Lung (tissue), 12 donors: Measurements from ENCODE around the gene CTTNBP2. TPM values are rescaled to one million over a fixed set of nuclear protein-coding genes. Genes with fewer than 3 reads are reported as not detected.

Experiments used
- ATAC-seq: fragments of 200-7000 bp; cut with Tn5 transposase; one replicate; pipeline ENCODE4 v1.9.1; 2020; ENCODE audit warnings: moderate number of reproducible peaks; ENCODE audit not compliant: insufficient read depth, low FRiP score
- DNase-seq, 3 donors: peaks; one replicate each; pipeline ENCODE4 v3.0.0-alpha.2; 2013 to 2017
- H3K27ac ChIP-seq, 2 donors: one replicate each; pipeline ENCODE4 v1.5.1; 2013; ENCODE audit warnings: mild to moderate bottlenecking in 2 of 2, moderate library complexity in 2 of 2, control low read depth in 1 of 2, inconsistent platforms in 1 of 2, low read depth in 1 of 2, low read length in 1 of 2
- H3K27me3 ChIP-seq, 3 donors: one replicate each; pipeline ENCODE4 v1.5.1; 2013; ENCODE audit warnings: low read length in 2 of 3; ENCODE audit not compliant: control insufficient read depth in 3 of 3, insufficient read depth in 3 of 3
- H3K36me3 ChIP-seq, 4 donors: one replicate each; pipeline ENCODE4 v1.5.1; 2013; ENCODE audit warnings: low read length in 4 of 4, mild to moderate bottlenecking in 1 of 4, moderate library complexity in 1 of 4; ENCODE audit not compliant: control insufficient read depth in 4 of 4, insufficient read depth in 4 of 4
- H3K4me1 ChIP-seq, 5 donors: one replicate each; pipeline ENCODE4 v1.5.1; 2013; ENCODE audit warnings: low read length in 5 of 5, mild to moderate bottlenecking in 2 of 5, moderate library complexity in 1 of 5; ENCODE audit not compliant: control insufficient read depth in 5 of 5, insufficient read depth in 5 of 5
- H3K4me3 ChIP-seq: one replicate; pipeline ENCODE4 v1.5.1; 2013; ENCODE audit warnings: mild to moderate bottlenecking, control low read depth, moderate library complexity
- H3K9ac ChIP-seq, 2 donors: one replicate each; pipeline ENCODE4 v1.5.1; 2013; ENCODE audit warnings: low read length in 2 of 2, control low read depth in 1 of 2; ENCODE audit not compliant: insufficient read depth in 1 of 2
- H3K9me3 ChIP-seq, 4 donors: one replicate each; pipeline ENCODE4 v1.5.1; 2013; ENCODE audit warnings: low read length in 3 of 4, mild to moderate bottlenecking in 1 of 4, moderate library complexity in 1 of 4; ENCODE audit not compliant: control insufficient read depth in 4 of 4, insufficient read depth in 3 of 4
- CTCF ChIP-seq: IDR thresholded peaks from 2 replicates; pipeline ENCODE4 v1.5.1; 2012; ENCODE audit warnings: mild to moderate bottlenecking; ENCODE audit errors: control extremely low read depth, extremely low read depth
- WGBS, 2 donors: extraction: QIAGEN DNeasy Blood & Tissue Kit; methylation state at CpG; one replicate each; pipeline ENCODE4 v1.1.7; 2013; 5-methylcytosine and 5-hydroxymethylcytosine counted together
- polyA plus RNA-seq, 2 donors: library from polyadenylated mRNA; stranded (reverse); fragments of 200-250 nt; gene quantifications; one replicate each; pipeline ENCODE4 v1.2.1, GENCODE V29; 2013
- total RNA-seq, 2 donors: library from RNA; depleted of rRNA in 1 of 2; stranded (reverse); fragments of >200 nt in 1 of 2; gene quantifications; one replicate each; pipeline ENCODE4 v1.2.1, GENCODE V29; 2014 to 2021
- donor health status: control.
- donor health status: control.
- donor health status: Bipolar disorder and iron deficiency.
- donor health status: healthy.
- donor health status: DM: yes; HTN: yes; CAD: no.

The CTTNBP2 gene
- total and polyA plus RNA-seq, 4 donors: 0.63 to 15.4 (median 2.4) TPM

GRCh38 chr7:117870448-117871130 is 2.7 kb downstream of the CTTNBP2 start:
- Histone ChIP-seq H3K9me3 (peaks cover 0 to 3% (median 0%) of the 10 kb centered on the region in 4 donors), H3K27ac (no peak overlapping the region), H3K4me3 (no peak overlapping the region), H3K36me3 (peaks cover 0 to 3% (median 0%) of the 10 kb centered on the region in 4 donors), H3K4me1 (peaks cover 0 to 55% (median 6%) of the 10 kb centered on the region in 5 donors), H3K27me3 (peaks cover 0 to 8% (median 4%) of the 10 kb centered on the region in 3 donors), H3K9ac (no peak overlapping the region)
- ATAC-seq: no peak
- 72 to 86% methylated on average over 6 of the region's 6 CpGs for WGBS, 2 donors
- peak in 2 of 3 donors; percentile 42 to 48 for DNase-seq
- no peak for TF ChIP-seq CTCF

GRCh38 chr7:117869374-117869773 is 3.9 kb downstream of the CTTNBP2 start:
- Histone ChIP-seq H3K4me1 (peaks cover 0 to 55% (median 6%) of the 10 kb centered on the region in 5 donors), H3K27ac (no peak overlapping the region), H3K36me3 (peaks cover 0 to 3% (median 0%) of the 10 kb centered on the region in 4 donors), H3K4me3 (no peak overlapping the region), H3K27me3 (peaks cover 0 to 6% (median 1%) of the 10 kb centered on the region in 3 donors), H3K9me3 (peaks cover 0 to 3% (median 0%) of the 10 kb centered on the region in 4 donors), H3K9ac (no peak overlapping the region)
- 45 to 55% methylated on average over 2 of the region's 2 CpGs for WGBS, 2 donors
- TF ChIP-seq CTCF: no peak
- DNase-seq (peak in 1 of 3 donors; percentile 37), ATAC-seq (no peak)

- no peak overlapping the region for H3K9ac ChIP-seq
- no peak overlapping the region for H3K4me3 ChIP-seq
- H3K36me3 ChIP-seq: peaks cover 0 to 8% (median 0%) of the 10 kb centered on the region in 4 donors
- H3K27me3 ChIP-seq: no peaks in the 10 kb centered on the region
- 60 to 73% methylated on average over 2 of the region's 2 CpGs for WGBS, 2 donors
- no peak overlapping the region for H3K27ac ChIP-seq
- H3K9me3 ChIP-seq: no peaks in the 10 kb centered on the region
- DNase-seq (peak in 2 of 3 donors; percentile 49 to 54), ATAC-seq (no peak)
- TF ChIP-seq CTCF: no peak
- H3K4me1 ChIP-seq: peaks cover 0 to 29% (median 4%) of the 10 kb centered on the region in 5 donors
Observed at GRCh38 chr7:117863618-117864017, 9.6 kb downstream of the CTTNBP2 start.

- no peak overlapping the region for H3K27ac ChIP-seq
- ATAC-seq (no peak), DNase-seq (no peak)
- TF ChIP-seq CTCF: no peak
- no peaks in the 10 kb centered on the region for H3K27me3 ChIP-seq
- no peak overlapping the region for H3K9ac ChIP-seq
- peaks cover 0 to 8% (median 0%) of the 10 kb centered on the region in 4 donors for H3K36me3 ChIP-seq
- H3K9me3 ChIP-seq: no peaks in the 10 kb centered on the region
- WGBS, 2 donors: 63 to 67% methylated on average over 3 of the region's 3 CpGs
- H3K4me3 ChIP-seq: no peak overlapping the region
- H3K4me1 ChIP-seq: peaks cover 0 to 23% (median 4%) of the 10 kb centered on the region in 5 donors
Observed at GRCh38 chr7:117862378-117862777, 10.9 kb downstream of the CTTNBP2 start.
